Measurements from ENCODE around the gene RFXAP. TPM values are rescaled to one million over a fixed set of nuclear protein-coding genes. Genes with fewer than 3 reads are reported as not detected.

RFXAP gene
- total RNA-seq, 1 donor from 2014 or later: 5.5 TPM

- Histone ChIP-seq H3K4me1 (ENCODE audit: insufficient read depth, low read length) (no peaks in the 10 kb centered on the region), H3K36me3 (ENCODE audit: insufficient read depth, low read length) (no peaks in the 10 kb centered on the region), H3K27ac (ENCODE audit: low read depth, low read length) (no peak overlapping the region), H3K79me2 (ENCODE audit: insufficient read depth, low read length) (no peaks in the 10 kb centered on the region), H3K27me3 (ENCODE audit: insufficient read depth, low read length) (no peaks in the 10 kb centered on the region), H2AFZ (ENCODE audit: low read depth, low read length) (no peak overlapping the region), H3K9ac (ENCODE audit: low read length) (no peak overlapping the region), H4K20me1 (ENCODE audit: insufficient read depth, low read length) (no peaks in the 10 kb centered on the region), H3K9me3 (ENCODE audit: insufficient read depth, low read depth, low read length) (no peaks in the 10 kb centered on the region), H3K4me2 (ENCODE audit: low read length) (no peak overlapping the region), H3K4me3 (ENCODE audit: insufficient read depth, low read depth, low read length) (no peak overlapping the region)
- DNase-seq (ENCODE audit: low read depth) (no peak), FAIRE-seq (no peak)
- TF ChIP-seq EZH2 (IDR thresholded peaks at IDR 0.05; ENCODE audit: insufficient read depth, low read length) (no peak), CTCF (IDR thresholded peaks at IDR 0.05; ENCODE audit: insufficient read depth, low read depth, low read length) (no peak)
- Mint-ChIP-seq H3K4me1 (ENCODE audit: low read depth, unreplicated experiment) (no peaks in the 10 kb centered on the region), H3K36me3 (ENCODE audit: low read depth, unreplicated experiment) (peaks cover 16% of the 10 kb centered on the region), H3K27me3 (ENCODE audit: low read depth, unreplicated experiment) (peaks cover 5% of the 10 kb centered on the region), H3K27ac (ENCODE audit: unreplicated experiment) (no peak overlapping the region), H3K9me3 (ENCODE audit: unreplicated experiment) (no peaks in the 10 kb centered on the region), H3K4me3 (ENCODE audit: unreplicated experiment) (no peak overlapping the region)
These were observed 43.7 kb downstream of the RFXAP start for GRCh38 chr13:36862722-36863121.

- Histone ChIP-seq H3K4me3 (ENCODE audit: insufficient read depth, low read depth, low read length) (no peak overlapping the region), H3K36me3 (ENCODE audit: insufficient read depth, low read length) (no peaks in the 10 kb centered on the region), H3K9me3 (ENCODE audit: insufficient read depth, low read depth, low read length) (no peaks in the 10 kb centered on the region), H2AFZ (ENCODE audit: low read depth, low read length) (no peak overlapping the region), H3K4me2 (ENCODE audit: low read length) (no peak overlapping the region), H3K9ac (ENCODE audit: low read length) (no peak overlapping the region), H3K4me1 (ENCODE audit: insufficient read depth, low read length) (no peaks in the 10 kb centered on the region), H3K27ac (ENCODE audit: low read depth, low read length) (no peak overlapping the region), H3K27me3 (ENCODE audit: insufficient read depth, low read length) (no peaks in the 10 kb centered on the region), H3K79me2 (ENCODE audit: insufficient read depth, low read length) (no peaks in the 10 kb centered on the region), H4K20me1 (ENCODE audit: insufficient read depth, low read length) (no peaks in the 10 kb centered on the region)
- H3K9me3 Mint-ChIP-seq (ENCODE audit: unreplicated experiment): no peaks in the 10 kb centered on the region
- H3K4me3 Mint-ChIP-seq (ENCODE audit: unreplicated experiment): no peak overlapping the region
- H3K27me3 Mint-ChIP-seq (ENCODE audit: low read depth, unreplicated experiment): peaks cover 5% of the 10 kb centered on the region
- no peak for FAIRE-seq
- H3K27ac Mint-ChIP-seq (ENCODE audit: unreplicated experiment): no peak overlapping the region
- TF ChIP-seq EZH2 (IDR thresholded peaks at IDR 0.05; ENCODE audit: insufficient read depth, low read length): no peak
- no peak for TF ChIP-seq CTCF (IDR thresholded peaks at IDR 0.05; ENCODE audit: insufficient read depth, low read depth, low read length)
- no peak for DNase-seq (ENCODE audit: low read depth)
- no peaks in the 10 kb centered on the region for H3K4me1 Mint-ChIP-seq (ENCODE audit: low read depth, unreplicated experiment)
- H3K36me3 Mint-ChIP-seq (ENCODE audit: low read depth, unreplicated experiment): peaks cover 16% of the 10 kb centered on the region
These were observed 46.2 kb downstream of the RFXAP start for GRCh38 chr13:36865265-36865664.

GRCh38 chr13:36866232-36866631 is 47.2 kb downstream of the RFXAP start:
- DNase-seq (ENCODE audit: low read depth) (no peak), FAIRE-seq (no peak)
- H3K36me3 Mint-ChIP-seq (ENCODE audit: low read depth, unreplicated experiment): peaks cover 16% of the 10 kb centered on the region
- H3K27ac Mint-ChIP-seq (ENCODE audit: unreplicated experiment): no peak overlapping the region
- Histone ChIP-seq H3K4me2 (ENCODE audit: low read length) (no peak overlapping the region), H3K79me2 (ENCODE audit: insufficient read depth, low read length) (no peaks in the 10 kb centered on the region), H3K9me3 (ENCODE audit: insufficient read depth, low read depth, low read length) (no peaks in the 10 kb centered on the region), H3K9ac (ENCODE audit: low read length) (no peak overlapping the region), H3K27me3 (ENCODE audit: insufficient read depth, low read length) (no peaks in the 10 kb centered on the region), H3K4me3 (ENCODE audit: insufficient read depth, low read depth, low read length) (no peak overlapping the region), H3K36me3 (ENCODE audit: insufficient read depth, low read length) (no peaks in the 10 kb centered on the region), H4K20me1 (ENCODE audit: insufficient read depth, low read length) (no peaks in the 10 kb centered on the region), H3K4me1 (ENCODE audit: insufficient read depth, low read length) (no peaks in the 10 kb centered on the region), H2AFZ (ENCODE audit: low read depth, low read length) (no peak overlapping the region), H3K27ac (ENCODE audit: low read depth, low read length) (no peak overlapping the region)
- TF ChIP-seq CTCF (IDR thresholded peaks at IDR 0.05; ENCODE audit: insufficient read depth, low read depth, low read length) (no peak), EZH2 (IDR thresholded peaks at IDR 0.05; ENCODE audit: insufficient read depth, low read length) (no peak)
- peaks cover 5% of the 10 kb centered on the region for H3K27me3 Mint-ChIP-seq (ENCODE audit: low read depth, unreplicated experiment)
- no peaks in the 10 kb centered on the region for H3K4me1 Mint-ChIP-seq (ENCODE audit: low read depth, unreplicated experiment)
- no peaks in the 10 kb centered on the region for H3K9me3 Mint-ChIP-seq (ENCODE audit: unreplicated experiment)
- no peak overlapping the region for H3K4me3 Mint-ChIP-seq (ENCODE audit: unreplicated experiment)
